SK-N-SH treated with all-trans-retinoic acid at 6 μM for 48 hours (cell line): ENCODE results near the gene EXOSC5.
A peak's percentile ranks its signal among the peaks of the same experiment; 100 is the strongest.

ENCODE experiments used
- ATAC-seq: fragments of 200-7000 bp; cut with Tn5 transposase; 3 replicates; pipeline ENCODE4 v1.9.1; 2020; ENCODE audit warnings: mild to moderate bottlenecking, moderate library complexity
- CREB5 ChIP-seq: fragments of 250-450 bp; sonication (Bioruptor Pico); IDR thresholded peaks from 2 replicates; pipeline ENCODE4 v1.5.1; 2020; ENCODE audit warnings: low read depth, mild to moderate bottlenecking, moderate library complexity
- CSRNP3 ChIP-seq: fragments of 250-450 bp; sonication (Bioruptor Pico); IDR thresholded peaks from 2 replicates; pipeline ENCODE4 v1.5.1; 2021; ENCODE audit warnings: mild to moderate bottlenecking, moderate library complexity
- GLIS3 ChIP-seq: fragments of 250-450 bp; sonication (Bioruptor Pico); IDR thresholded peaks from 2 replicates; pipeline ENCODE4 v1.5.0; 2020; ENCODE audit warnings: mild to moderate bottlenecking, moderate library complexity
- OSR1 ChIP-seq: fragments of 250-450 bp; sonication (Bioruptor Pico); IDR thresholded peaks from 2 replicates; pipeline ENCODE4 v1.8.0; 2022; ENCODE audit warnings: moderate library complexity, mild to moderate bottlenecking, inconsistent platforms

The EXOSC5 gene

GRCh38 chr19:41339936-41340335 is 57.2 kb downstream of the EXOSC5 start:
- peak; percentile 53; the same call in 2 of the 3 replicates for ATAC-seq
- TF ChIP-seq CREB5 (CRISPR knock-in tag): no peak
- peak; percentile 85; the same call in 1 of the 2 replicates for TF ChIP-seq OSR1
- no peak for TF ChIP-seq GLIS3 (CRISPR knock-in tag)
- TF ChIP-seq CSRNP3 (CRISPR knock-in tag): no peak
- TF ChIP-seq, all 23 proteins: peak for 1
